ENCODE data around the gene RBM19.

Gene RBM19

DNA sequence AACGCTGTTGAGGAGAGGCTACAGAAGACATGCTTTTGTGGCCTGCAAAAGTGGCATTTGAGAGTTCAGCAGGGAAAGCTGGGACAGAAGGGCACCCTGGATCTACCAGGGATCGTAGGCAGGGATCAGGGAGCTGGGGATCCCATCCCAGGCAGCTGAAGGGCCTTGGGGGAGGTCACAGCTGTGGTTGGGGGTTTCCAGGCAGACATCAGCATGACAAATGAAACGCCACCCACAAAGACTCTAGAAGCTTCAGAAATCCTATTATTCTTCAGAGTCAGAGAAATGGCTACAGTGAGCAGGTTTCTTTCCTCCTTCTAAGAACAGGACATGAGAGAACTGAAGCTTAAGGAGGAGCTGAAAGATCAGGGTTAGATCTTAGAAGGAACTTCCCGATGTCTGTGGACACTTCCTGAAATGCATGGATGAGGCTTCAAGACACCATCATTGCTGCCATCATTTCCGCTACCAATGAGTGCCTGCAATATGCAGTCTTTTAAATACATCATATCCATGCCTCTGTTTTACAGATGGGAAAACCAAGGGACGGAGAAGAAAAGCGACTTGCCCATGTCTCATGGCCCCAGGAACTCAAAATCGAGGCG is 104.3 kb downstream of the RBM19 start:
- peak overlapping the region; percentile 23 for H3K27ac ChIP-seq (ENCODE audit: low read depth, low read length, poor library complexity, severe bottlenecking)

DNA sequence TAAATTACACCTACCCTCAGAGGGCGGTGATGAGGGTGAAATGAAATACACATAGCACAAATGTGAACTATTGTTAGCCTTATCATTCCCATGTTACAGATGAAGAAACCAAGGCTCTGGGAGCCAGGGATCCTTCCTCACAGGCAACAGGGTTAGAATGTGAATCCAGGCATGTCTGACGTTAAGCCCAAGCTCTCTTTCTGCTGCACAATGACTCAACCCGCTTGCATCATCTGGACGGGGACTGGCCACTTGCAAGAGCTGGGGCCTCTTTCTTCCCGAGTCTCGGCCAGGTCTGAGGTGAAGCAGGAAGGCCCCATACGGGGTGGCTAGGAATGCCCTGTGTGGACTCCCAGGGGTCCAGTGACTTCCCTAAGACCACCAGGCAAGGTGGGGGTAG is 105.2 kb downstream of the RBM19 start:
- H3K4me2 ChIP-seq (ENCODE audit: low read length), result no peak overlapping the region

More for the DNA sequence above, 104.3 kb downstream of the RBM19 start:
- no peaks in the 10 kb centered on the region for H3K9me2 ChIP-seq (ENCODE audit: low read depth, low read length)
- H3K4me1 ChIP-seq (ENCODE audit: insufficient read depth, low read length, severe bottlenecking), result peaks cover 20% of the 10 kb centered on the region
- no peaks in the 10 kb centered on the region for H4K20me1 ChIP-seq (ENCODE audit: insufficient read depth, low read length)
- H3K79me2 ChIP-seq (ENCODE audit: insufficient read depth, low read length), result no peaks in the 10 kb centered on the region
- no peaks in the 10 kb centered on the region for H3K9me3 ChIP-seq (ENCODE audit: low read length)
- TF ChIP-seq EZH2 (IDR thresholded peaks at IDR 0.05; ENCODE audit: borderline replicate concordance, low read length), result no peak
- TF ChIP-seq, protein P1, sequence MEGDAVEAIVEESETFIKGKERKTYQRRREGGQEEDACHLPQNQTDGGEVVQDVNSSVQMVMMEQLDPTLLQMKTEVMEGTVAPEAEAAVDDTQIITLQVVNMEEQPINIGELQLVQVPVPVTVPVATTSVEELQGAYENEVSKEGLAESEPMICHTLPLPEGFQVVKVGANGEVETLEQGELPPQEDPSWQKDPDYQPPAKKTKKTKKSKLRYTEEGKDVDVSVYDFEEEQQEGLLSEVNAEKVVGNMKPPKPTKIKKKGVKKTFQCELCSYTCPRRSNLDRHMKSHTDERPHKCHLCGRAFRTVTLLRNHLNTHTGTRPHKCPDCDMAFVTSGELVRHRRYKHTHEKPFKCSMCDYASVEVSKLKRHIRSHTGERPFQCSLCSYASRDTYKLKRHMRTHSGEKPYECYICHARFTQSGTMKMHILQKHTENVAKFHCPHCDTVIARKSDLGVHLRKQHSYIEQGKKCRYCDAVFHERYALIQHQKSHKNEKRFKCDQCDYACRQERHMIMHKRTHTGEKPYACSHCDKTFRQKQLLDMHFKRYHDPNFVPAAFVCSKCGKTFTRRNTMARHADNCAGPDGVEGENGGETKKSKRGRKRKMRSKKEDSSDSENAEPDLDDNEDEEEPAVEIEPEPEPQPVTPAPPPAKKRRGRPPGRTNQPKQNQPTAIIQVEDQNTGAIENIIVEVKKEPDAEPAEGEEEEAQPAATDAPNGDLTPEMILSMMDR (IDR thresholded peaks at IDR 0.05; ENCODE audit: low read length), result no peak
- H3K27me3 ChIP-seq (ENCODE audit: insufficient read depth, low read length), result no peaks in the 10 kb centered on the region
- no peak overlapping the region for H3K4me2 ChIP-seq (ENCODE audit: low read length)
- H3K4me3 ChIP-seq (ENCODE audit: low read depth, low read length, poor library complexity, severe bottlenecking), result no peak overlapping the region
- no peaks in the 10 kb centered on the region for H3F3A ChIP-seq (ENCODE audit: insufficient read depth, low read length)
- H3K9ac ChIP-seq (ENCODE audit: low read length), result no peak overlapping the region
- H2AFZ ChIP-seq (ENCODE audit: low read length), result no peak overlapping the region
- no peaks in the 10 kb centered on the region; the same call in 1 of the 2 replicates for H3K36me3 ChIP-seq (ENCODE audit: insufficient read depth, low read length)

DNA sequence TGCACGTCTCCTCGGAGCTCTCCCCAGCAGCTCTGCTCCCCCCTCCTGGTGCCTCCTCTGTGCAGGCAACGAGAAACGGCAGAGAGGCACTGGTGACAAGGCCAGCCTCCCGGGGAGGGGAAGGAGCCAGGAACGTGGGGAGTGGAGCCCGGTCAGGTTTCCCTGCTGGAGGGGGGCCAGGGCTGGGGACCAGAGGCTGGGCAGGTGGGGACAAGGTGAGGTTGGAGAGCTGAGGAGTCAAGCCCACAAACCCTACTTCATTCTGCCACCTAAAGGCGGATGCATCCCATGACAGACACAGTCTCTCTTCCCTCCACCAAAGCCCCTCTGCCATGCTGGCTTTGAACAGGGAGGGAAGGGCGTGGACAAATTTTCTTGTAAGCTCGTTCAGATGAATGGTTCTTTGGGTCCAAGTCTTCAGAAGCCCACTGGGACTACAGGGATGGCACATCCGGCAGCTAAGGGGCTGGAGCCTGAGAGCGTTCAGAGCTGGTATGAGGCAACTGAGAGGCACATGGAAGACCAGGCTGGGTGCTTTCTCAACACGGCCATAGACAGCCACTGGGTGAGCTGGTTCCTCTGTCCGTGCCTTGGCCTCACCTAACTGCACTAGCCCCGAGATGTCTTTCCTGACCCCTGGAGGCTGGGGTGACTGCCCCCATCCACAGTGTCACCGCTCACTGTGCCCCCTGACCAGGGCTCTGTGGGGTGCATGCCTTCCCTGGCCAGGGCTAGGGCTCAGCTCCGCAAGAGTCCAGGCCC is 105.9 kb downstream of the RBM19 start:
- TF ChIP-seq, protein P1 (IDR thresholded peaks at IDR 0.05; ENCODE audit: low read length), result peak; percentile 21; the same call in 1 of the 2 replicates
- TF ChIP-seq EZH2 (IDR thresholded peaks at IDR 0.05; ENCODE audit: borderline replicate concordance, low read length), result no peak
- Histone ChIP-seq H3K36me3 (ENCODE audit: insufficient read depth, low read length) (no peaks in the 10 kb centered on the region; the same call in 1 of the 2 replicates), H3F3A (ENCODE audit: insufficient read depth, low read length) (no peaks in the 10 kb centered on the region), H3K4me3 (ENCODE audit: low read depth, low read length, poor library complexity, severe bottlenecking) (no peak overlapping the region), H3K9me3 (ENCODE audit: low read length) (no peaks in the 10 kb centered on the region), H2AFZ (ENCODE audit: low read length) (no peak overlapping the region), H3K79me2 (ENCODE audit: insufficient read depth, low read length) (no peaks in the 10 kb centered on the region), H3K27me3 (ENCODE audit: insufficient read depth, low read length) (no peaks in the 10 kb centered on the region), H3K4me2 (ENCODE audit: low read length) (no peak overlapping the region), H3K9ac (ENCODE audit: low read length) (no peak overlapping the region), H3K4me1 (ENCODE audit: insufficient read depth, low read length, severe bottlenecking) (peaks cover 20% of the 10 kb centered on the region), H3K27ac (ENCODE audit: low read depth, low read length, poor library complexity, severe bottlenecking) (no peak overlapping the region), H4K20me1 (ENCODE audit: insufficient read depth, low read length) (no peaks in the 10 kb centered on the region), H3K9me2 (ENCODE audit: low read depth, low read length) (no peaks in the 10 kb centered on the region)

More for the DNA sequence above, 105.2 kb downstream of the RBM19 start:
- TF ChIP-seq, protein P1 (IDR thresholded peaks at IDR 0.05; ENCODE audit: low read length), result no peak
- TF ChIP-seq EZH2 (IDR thresholded peaks at IDR 0.05; ENCODE audit: borderline replicate concordance, low read length), result no peak
- H3K9me2 ChIP-seq (ENCODE audit: low read depth, low read length), result no peaks in the 10 kb centered on the region
- peaks cover 20% of the 10 kb centered on the region for H3K4me1 ChIP-seq (ENCODE audit: insufficient read depth, low read length, severe bottlenecking)
- H2AFZ ChIP-seq (ENCODE audit: low read length), result no peak overlapping the region
- H3K4me3 ChIP-seq (ENCODE audit: low read depth, low read length, poor library complexity, severe bottlenecking), result no peak overlapping the region
- H3K36me3 ChIP-seq (ENCODE audit: insufficient read depth, low read length), result no peaks in the 10 kb centered on the region; the same call in 1 of the 2 replicates
- no peaks in the 10 kb centered on the region for H3K9me3 ChIP-seq (ENCODE audit: low read length)
- no peak overlapping the region for H3K9ac ChIP-seq (ENCODE audit: low read length)
- H3K79me2 ChIP-seq (ENCODE audit: insufficient read depth, low read length), result no peaks in the 10 kb centered on the region
- no peak overlapping the region for H3K27ac ChIP-seq (ENCODE audit: low read depth, low read length, poor library complexity, severe bottlenecking)
- H4K20me1 ChIP-seq (ENCODE audit: insufficient read depth, low read length), result no peaks in the 10 kb centered on the region
- H3K27me3 ChIP-seq (ENCODE audit: insufficient read depth, low read length), result no peaks in the 10 kb centered on the region
- no peaks in the 10 kb centered on the region for H3F3A ChIP-seq (ENCODE audit: insufficient read depth, low read length)
